Neural cell (in vitro differentiated cells): Measurements from ENCODE around the gene F7.

Source experiments
- CTCF ChIP-seq: fragments of 450-650 bp; IDR thresholded peaks from 2 replicates; pipeline ENCODE4 v1.5.1; 2014; ENCODE audit warnings: antibody characterized with exemption, mild to moderate bottlenecking, moderate library complexity; ENCODE audit not compliant: poor library complexity, severe bottlenecking
- EP300 ChIP-seq: fragments of 450-650 bp; conservative IDR thresholded peaks from 2 replicates; pipeline ENCODE4 v1.6.1; 2014; ENCODE audit warnings: antibody characterized with exemption, mild to moderate bottlenecking, moderate library complexity; ENCODE audit not compliant: poor library complexity, severe bottlenecking
- EZH2 ChIP-seq: fragments of 200-600, 300-800 bp; shearing (Covaris generic), sonication (generic); IDR thresholded peaks from 2 replicates; pipeline ENCODE4 v1.6.1; 2014; ENCODE audit warnings: antibody characterized with exemption, low read length, borderline replicate concordance, mild to moderate bottlenecking; ENCODE audit not compliant: insufficient read depth, poor library complexity, severe bottlenecking
- POLR2AphosphoS5 ChIP-seq: IDR thresholded peaks from 2 replicates; pipeline ENCODE4 v1.6.1; 2012
- RAD21 ChIP-seq: fragments of 450-650 bp; conservative IDR thresholded peaks from 2 replicates; pipeline ENCODE4 v1.6.1; 2014; ENCODE audit warnings: antibody characterized with exemption, mild to moderate bottlenecking, moderate library complexity
- REST ChIP-seq: IDR thresholded peaks from 2 replicates; pipeline ENCODE4 v1.6.1; 2012; ENCODE audit warnings: borderline replicate concordance
- SMC3 ChIP-seq: fragments of 450-650 bp; conservative IDR thresholded peaks from 2 replicates; pipeline ENCODE4 v1.6.1; 2014; ENCODE audit warnings: antibody characterized with exemption, mild to moderate bottlenecking, moderate library complexity; ENCODE audit not compliant: poor library complexity
- TAF1 ChIP-seq: IDR thresholded peaks from 2 replicates; pipeline ENCODE4 v1.6.1; 2012; ENCODE audit warnings: low read depth

- TF ChIP-seq TAF1 (no peak), CTCF (no peak), POLR2AphosphoS5 (no peak), RAD21 (no peak), EP300 (no peak), EZH2 (no peak), REST (no peak), SMC3 (no peak)
These were observed 46.4 kb upstream of the F7 start for GRCh38 chr13:113058988-113059850.
